Activated T-cell treated with anti-CD3 and anti-CD28 coated beads for 4 hours (primary cell): ENCODE results near the gene PDE6A.
"Not testable (repeated sequence)": the region's sequence is repeated elsewhere in the genome, so short reads cannot be mapped to it uniquely, and the experiment has no call there.

ENCODE experiments used
- DNase-seq: peaks from one replicate; pipeline ENCODE4 v3.0.0-alpha.2; 2020

The PDE6A gene

GRCh38 chr5:149892594-149892993 lies 52.0 kb downstream of the PDE6A start:
- DNase-seq = no peak

- no peak for DNase-seq
Measured at GRCh38 chr5:149888280-149888679, 56.3 kb downstream of the PDE6A start.

- DNase-seq = no peak
Measured at GRCh38 chr5:149887622-149888183, 56.9 kb downstream of the PDE6A start.

GRCh38 chr5:149886692-149887470 lies 57.7 kb downstream of the PDE6A start:
- DNase-seq = no peak

- DNase-seq = no peak
Measured at GRCh38 chr5:149886060-149886459, 58.5 kb downstream of the PDE6A start.

GRCh38 chr5:149885513-149885912 lies 59.1 kb downstream of the PDE6A start:
- no peak for DNase-seq

GRCh38 chr5:149883550-149883949 lies 61.0 kb downstream of the PDE6A start:
- no peak for DNase-seq

- not testable (repeated sequence) for DNase-seq
Measured at GRCh38 chr5:149882633-149883032, 62.0 kb downstream of the PDE6A start.

- DNase-seq = no peak
Measured at GRCh38 chr5:149881874-149882273, 62.7 kb downstream of the PDE6A start.

GRCh38 chr5:149881069-149881622 lies 63.4 kb downstream of the PDE6A start:
- no peak for DNase-seq

GRCh38 chr5:149879593-149879992 lies 65.0 kb downstream of the PDE6A start:
- DNase-seq = not testable (repeated sequence)

- no peak for DNase-seq
Measured at GRCh38 chr5:149878371-149878770, 66.2 kb downstream of the PDE6A start.

- DNase-seq = no peak
Measured at GRCh38 chr5:149873896-149874295, 70.7 kb downstream of the PDE6A start.

GRCh38 chr5:149872351-149873040 lies 72.1 kb downstream of the PDE6A start:
- DNase-seq = no peak

GRCh38 chr5:149871471-149871870 lies 73.1 kb downstream of the PDE6A start:
- DNase-seq = no peak

GRCh38 chr5:149870697-149871096 lies 73.9 kb downstream of the PDE6A start:
- DNase-seq = no peak

GRCh38 chr5:149870232-149870631 lies 74.4 kb downstream of the PDE6A start:
- DNase-seq = no peak

GRCh38 chr5:149869411-149869821 lies 75.2 kb downstream of the PDE6A start:
- DNase-seq = no peak

GRCh38 chr5:149865746-149866145 lies 78.8 kb downstream of the PDE6A start:
- DNase-seq = no peak

GRCh38 chr5:149863830-149864229 lies 80.8 kb downstream of the PDE6A start:
- DNase-seq = no peak

GRCh38 chr5:149863176-149863575 lies 81.4 kb downstream of the PDE6A start:
- no peak for DNase-seq

- DNase-seq = no peak
Measured at GRCh38 chr5:149860801-149861322, 83.7 kb downstream of the PDE6A start.

- DNase-seq = no peak
Measured at GRCh38 chr5:149859746-149860145, 84.8 kb downstream of the PDE6A start.
